Measurements from ENCODE around the gene ATG7.

Gene ATG7

DNA sequence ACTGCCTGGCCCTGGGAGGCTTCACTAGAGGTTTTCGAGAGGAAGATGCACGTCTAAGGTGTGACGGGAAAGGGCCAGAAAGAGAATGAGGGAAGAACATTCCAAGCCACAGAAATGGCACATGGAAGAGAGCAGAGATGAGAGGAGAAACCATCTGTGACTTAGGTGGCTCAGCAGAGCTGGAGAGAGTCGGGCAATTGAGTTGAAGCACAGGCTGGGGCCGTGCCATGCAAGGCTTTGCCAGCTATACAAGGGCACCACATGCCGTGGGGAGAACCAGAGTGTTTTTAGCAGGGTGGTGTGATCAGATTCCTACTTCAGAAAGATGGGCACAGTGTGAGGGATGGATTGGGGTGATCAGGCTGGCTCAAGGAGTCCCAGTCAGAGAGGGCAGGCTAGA, 245.4 kb downstream of the ATG7 start:
- H3K4me3 ChIP-seq (replicated peaks; ENCODE audit: insufficient read depth, low read length), result no peak overlapping the region
- no peak for DNase-seq (ENCODE audit: low read depth in 1 of 2, low spot score in 1 of 2)
- TF ChIP-seq POLR2AphosphoS5 (IDR thresholded peaks at IDR 0.05; ENCODE audit: low read depth) (no peak), GABPA (IDR thresholded peaks at IDR 0.05; ENCODE audit: low read depth) (no peak), SPI1 (IDR thresholded peaks at IDR 0.05; ENCODE audit: borderline replicate concordance, low read depth) (no peak)
- TF ChIP-seq, protein P1, sequence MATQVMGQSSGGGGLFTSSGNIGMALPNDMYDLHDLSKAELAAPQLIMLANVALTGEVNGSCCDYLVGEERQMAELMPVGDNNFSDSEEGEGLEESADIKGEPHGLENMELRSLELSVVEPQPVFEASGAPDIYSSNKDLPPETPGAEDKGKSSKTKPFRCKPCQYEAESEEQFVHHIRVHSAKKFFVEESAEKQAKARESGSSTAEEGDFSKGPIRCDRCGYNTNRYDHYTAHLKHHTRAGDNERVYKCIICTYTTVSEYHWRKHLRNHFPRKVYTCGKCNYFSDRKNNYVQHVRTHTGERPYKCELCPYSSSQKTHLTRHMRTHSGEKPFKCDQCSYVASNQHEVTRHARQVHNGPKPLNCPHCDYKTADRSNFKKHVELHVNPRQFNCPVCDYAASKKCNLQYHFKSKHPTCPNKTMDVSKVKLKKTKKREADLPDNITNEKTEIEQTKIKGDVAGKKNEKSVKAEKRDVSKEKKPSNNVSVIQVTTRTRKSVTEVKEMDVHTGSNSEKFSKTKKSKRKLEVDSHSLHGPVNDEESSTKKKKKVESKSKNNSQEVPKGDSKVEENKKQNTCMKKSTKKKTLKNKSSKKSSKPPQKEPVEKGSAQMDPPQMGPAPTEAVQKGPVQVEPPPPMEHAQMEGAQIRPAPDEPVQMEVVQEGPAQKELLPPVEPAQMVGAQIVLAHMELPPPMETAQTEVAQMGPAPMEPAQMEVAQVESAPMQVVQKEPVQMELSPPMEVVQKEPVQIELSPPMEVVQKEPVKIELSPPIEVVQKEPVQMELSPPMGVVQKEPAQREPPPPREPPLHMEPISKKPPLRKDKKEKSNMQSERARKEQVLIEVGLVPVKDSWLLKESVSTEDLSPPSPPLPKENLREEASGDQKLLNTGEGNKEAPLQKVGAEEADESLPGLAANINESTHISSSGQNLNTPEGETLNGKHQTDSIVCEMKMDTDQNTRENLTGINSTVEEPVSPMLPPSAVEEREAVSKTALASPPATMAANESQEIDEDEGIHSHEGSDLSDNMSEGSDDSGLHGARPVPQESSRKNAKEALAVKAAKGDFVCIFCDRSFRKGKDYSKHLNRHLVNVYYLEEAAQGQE (IDR thresholded peaks at IDR 0.05; ENCODE audit: insufficient replicate concordance, low read depth), result no peak
- TF ChIP-seq, protein P2, sequence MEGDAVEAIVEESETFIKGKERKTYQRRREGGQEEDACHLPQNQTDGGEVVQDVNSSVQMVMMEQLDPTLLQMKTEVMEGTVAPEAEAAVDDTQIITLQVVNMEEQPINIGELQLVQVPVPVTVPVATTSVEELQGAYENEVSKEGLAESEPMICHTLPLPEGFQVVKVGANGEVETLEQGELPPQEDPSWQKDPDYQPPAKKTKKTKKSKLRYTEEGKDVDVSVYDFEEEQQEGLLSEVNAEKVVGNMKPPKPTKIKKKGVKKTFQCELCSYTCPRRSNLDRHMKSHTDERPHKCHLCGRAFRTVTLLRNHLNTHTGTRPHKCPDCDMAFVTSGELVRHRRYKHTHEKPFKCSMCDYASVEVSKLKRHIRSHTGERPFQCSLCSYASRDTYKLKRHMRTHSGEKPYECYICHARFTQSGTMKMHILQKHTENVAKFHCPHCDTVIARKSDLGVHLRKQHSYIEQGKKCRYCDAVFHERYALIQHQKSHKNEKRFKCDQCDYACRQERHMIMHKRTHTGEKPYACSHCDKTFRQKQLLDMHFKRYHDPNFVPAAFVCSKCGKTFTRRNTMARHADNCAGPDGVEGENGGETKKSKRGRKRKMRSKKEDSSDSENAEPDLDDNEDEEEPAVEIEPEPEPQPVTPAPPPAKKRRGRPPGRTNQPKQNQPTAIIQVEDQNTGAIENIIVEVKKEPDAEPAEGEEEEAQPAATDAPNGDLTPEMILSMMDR (IDR thresholded peaks at IDR 0.05; ENCODE audit: insufficient read depth, low read length), result no peak
- no peak overlapping the region for H3K27ac ChIP-seq (replicated peaks)
- H3K27me3 ChIP-seq (ENCODE audit: insufficient read depth, poor library complexity, severe bottlenecking), result no peaks in the 10 kb centered on the region

DNA sequence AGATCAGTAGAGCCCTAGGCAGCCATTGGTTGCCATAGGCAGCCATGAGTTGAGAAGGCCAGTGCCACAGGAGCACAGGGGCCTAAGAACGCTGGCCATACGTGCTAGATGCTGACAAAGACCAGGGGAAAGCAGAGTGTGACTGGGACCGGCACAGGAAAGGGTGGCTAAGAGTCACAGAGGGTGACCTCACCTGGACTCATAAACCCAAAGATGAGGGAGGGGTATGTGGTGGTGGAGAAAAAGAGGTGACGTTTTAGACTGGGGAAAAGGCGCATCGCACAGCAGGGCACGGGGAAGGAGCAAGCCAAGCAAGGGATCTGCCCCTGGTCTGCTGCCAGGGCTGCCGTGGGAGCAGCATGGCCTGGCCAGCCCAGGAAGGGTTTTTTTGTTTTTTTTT, 249.0 kb downstream of the ATG7 start:
- H3K4me3 ChIP-seq (replicated peaks; ENCODE audit: insufficient read depth, low read length), result no peak overlapping the region
- no peak overlapping the region for H3K27ac ChIP-seq (replicated peaks)
- TF ChIP-seq, protein P1 (IDR thresholded peaks at IDR 0.05; ENCODE audit: insufficient replicate concordance, low read depth), result no peak
- no peak for TF ChIP-seq SPI1 (IDR thresholded peaks at IDR 0.05; ENCODE audit: borderline replicate concordance, low read depth)
- TF ChIP-seq POLR2AphosphoS5 (IDR thresholded peaks at IDR 0.05; ENCODE audit: low read depth), result no peak
- no peak for TF ChIP-seq GABPA (IDR thresholded peaks at IDR 0.05; ENCODE audit: low read depth)
- TF ChIP-seq, protein P2 (IDR thresholded peaks at IDR 0.05; ENCODE audit: insufficient read depth, low read length), result no peak
- no peak for DNase-seq (ENCODE audit: low read depth in 1 of 2, low spot score in 1 of 2)
- no peaks in the 10 kb centered on the region for H3K27me3 ChIP-seq (ENCODE audit: insufficient read depth, poor library complexity, severe bottlenecking)

DNA sequence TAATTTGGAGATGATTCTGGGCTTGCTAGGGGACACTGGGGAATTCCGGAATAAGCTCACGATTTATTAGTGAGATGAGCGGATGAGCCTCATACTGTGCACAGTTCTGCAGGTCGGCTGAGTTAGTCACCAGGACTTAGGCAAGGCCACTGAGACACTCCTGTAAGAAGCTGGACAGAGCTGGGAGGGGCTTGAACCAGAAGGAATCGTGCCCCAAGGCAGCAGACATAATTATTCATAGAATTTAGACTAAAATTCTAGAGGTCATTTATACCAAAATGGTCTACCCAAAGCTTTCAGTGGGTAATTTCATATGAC, 250.2 kb downstream of the ATG7 start:
- no peak for TF ChIP-seq GABPA (IDR thresholded peaks at IDR 0.05; ENCODE audit: low read depth)
- TF ChIP-seq, protein P2 (IDR thresholded peaks at IDR 0.05; ENCODE audit: insufficient read depth, low read length), result no peak
- TF ChIP-seq POLR2AphosphoS5 (IDR thresholded peaks at IDR 0.05; ENCODE audit: low read depth), result no peak
- TF ChIP-seq, protein P1 (IDR thresholded peaks at IDR 0.05; ENCODE audit: insufficient replicate concordance, low read depth), result no peak
- no peak for TF ChIP-seq SPI1 (IDR thresholded peaks at IDR 0.05; ENCODE audit: borderline replicate concordance, low read depth)
- Histone ChIP-seq H3K4me3 (replicated peaks; ENCODE audit: insufficient read depth, low read length) (no peak overlapping the region), H3K27me3 (ENCODE audit: insufficient read depth, poor library complexity, severe bottlenecking) (no peaks in the 10 kb centered on the region), H3K27ac (replicated peaks) (no peak overlapping the region)
- DNase-seq (ENCODE audit: low read depth in 1 of 2, low spot score in 1 of 2), result no peak

All from HL-60 (cell line).